LoVo (cell line): ENCODE measurements around the gene DENND5A.

Experiments
- DNase-seq: peaks from one replicate; pipeline ENCODE4 v3.0.0-alpha.2; 2016; ENCODE audit warnings: low spot score

Gene DENND5A

GRCh38 chr11:9265211-9266131 lies at the start of gene DENND5A:
TSS of gene DENND5A (minus strand) at chr11:9265350. CDS start at chr11:9265069, 281 bp downstream.
- peak; percentile 84 for DNase-seq

GRCh38 chr11:9314291-9315077 lies 49.3 kb upstream of the DENND5A start, which contains the start of gene TMEM41B:
TSS of gene TMEM41B (minus strand) at chr11:9314593. CDS start at chr11:9314441, 152 bp downstream.
- DNase-seq = peak; percentile 97

- no peak for DNase-seq
Observed at GRCh38 chr11:9313648-9314290, 48.6 kb upstream of the DENND5A start.

GRCh38 chr11:9310485-9311090 lies 45.4 kb upstream of the DENND5A start:
- no peak for DNase-seq

- DNase-seq = no peak
Observed at GRCh38 chr11:9304178-9304577, 39.0 kb upstream of the DENND5A start.

- no peak for DNase-seq
Observed at GRCh38 chr11:9302448-9302847, 37.3 kb upstream of the DENND5A start.

- no peak for DNase-seq
Observed at GRCh38 chr11:9301720-9302119, 36.6 kb upstream of the DENND5A start.

- DNase-seq = no peak
Observed at GRCh38 chr11:9293646-9294045, 28.5 kb upstream of the DENND5A start.

GRCh38 chr11:9285850-9286587 lies 20.9 kb upstream of the DENND5A start:
- DNase-seq = no peak

- peak; percentile 46 for DNase-seq
Observed at GRCh38 chr11:9280655-9281301, 15.6 kb upstream of the DENND5A start.

GRCh38 chr11:9277176-9277575 lies 12.0 kb upstream of the DENND5A start:
- DNase-seq = no peak

- DNase-seq = no peak
Observed at GRCh38 chr11:9276571-9276970, 11.4 kb upstream of the DENND5A start.

GRCh38 chr11:9274499-9275258 lies 9.5 kb upstream of the DENND5A start:
- no peak for DNase-seq

GRCh38 chr11:9273376-9274336 lies 8.5 kb upstream of the DENND5A start:
- DNase-seq = no peak

- DNase-seq = no peak
Observed at GRCh38 chr11:9269492-9270013, 4.4 kb upstream of the DENND5A start.

- DNase-seq = no peak
Observed at GRCh38 chr11:9267680-9268079, 2.5 kb upstream of the DENND5A start.

- no peak for DNase-seq
Observed at GRCh38 chr11:9266926-9267325, 1.8 kb upstream of the DENND5A start.

GRCh38 chr11:9266132-9266736 lies 1.1 kb upstream of the DENND5A start:
- no peak for DNase-seq
